Glutamatergic neuron (in vitro differentiated cells): Measurements from ENCODE around the gene CACNA2D1. TPM values are rescaled to one million over a fixed set of nuclear protein-coding genes. Genes with fewer than 3 reads are reported as not detected.

Experiments
- DNase-seq: peaks from one replicate; pipeline ENCODE4 v3.0.0; 2022
- H3K27ac Mint-ChIP-seq: one replicate; pipeline ENCODE4 v1.8.0; 2020; ENCODE audit warnings: mild to moderate bottlenecking, mixed read lengths, inconsistent platforms; ENCODE audit not compliant: unreplicated experiment
- H3K27me3 Mint-ChIP-seq: one replicate; pipeline ENCODE4 v1.8.0; 2020; ENCODE audit warnings: mild to moderate bottlenecking, moderate library complexity, mixed read lengths, inconsistent platforms; ENCODE audit not compliant: unreplicated experiment
- H3K36me3 Mint-ChIP-seq: one replicate; pipeline ENCODE4 v1.8.0; 2020; ENCODE audit warnings: mild to moderate bottlenecking, mixed read lengths, inconsistent platforms; ENCODE audit not compliant: unreplicated experiment
- H3K4me1 Mint-ChIP-seq: one replicate; pipeline ENCODE4 v1.8.0; 2020; ENCODE audit warnings: mild to moderate bottlenecking, low read depth, mixed read lengths, inconsistent platforms; ENCODE audit not compliant: unreplicated experiment
- H3K4me3 Mint-ChIP-seq: one replicate; pipeline ENCODE4 v1.8.0; 2020; ENCODE audit warnings: mild to moderate bottlenecking, mixed read lengths, inconsistent platforms; ENCODE audit not compliant: unreplicated experiment
- H3K9me3 Mint-ChIP-seq: one replicate; pipeline ENCODE4 v1.8.0; 2020; ENCODE audit warnings: mild to moderate bottlenecking, moderate library complexity, mixed read lengths, inconsistent platforms; ENCODE audit not compliant: unreplicated experiment
- CTCF ChIP-seq: fragments of 200-600 bp; sonication (generic); IDR thresholded peaks from one replicate; pipeline ENCODE4 v1.5.0; 2021; ENCODE audit not compliant: partially characterized antibody, unreplicated experiment
- total RNA-seq: library from RNA; stranded (reverse); fragmentation: NEBNext Ultra II Directional; extraction: Animal tissue kit (Norgen Biotek cat#: 25700); gene quantifications from one replicate; pipeline ENCODE4 v1.2.1, GENCODE V29; 2021; ENCODE audit not compliant: unreplicated experiment

Gene CACNA2D1
- total RNA-seq, 1 donor from 2014 or later: 258 TPM

- H3K36me3 Mint-ChIP-seq: no peaks in the 10 kb centered on the region
- H3K9me3 Mint-ChIP-seq: peaks cover 7% of the 10 kb centered on the region
- H3K27ac Mint-ChIP-seq: peak overlapping the region; percentile 92
- peak overlapping the region; percentile 22 for H3K4me3 Mint-ChIP-seq
- no peak for DNase-seq
- no peak for TF ChIP-seq CTCF
- peaks cover 43% of the 10 kb centered on the region for H3K4me1 Mint-ChIP-seq
- H3K27me3 Mint-ChIP-seq: peaks cover 4% of the 10 kb centered on the region
These were observed 108.6 kb downstream of the CACNA2D1 start for GRCh38 chr7:82335001-82335400.

GRCh38 chr7:82331234-82331633 lies 112.3 kb downstream of the CACNA2D1 start:
- no peak for TF ChIP-seq CTCF
- Mint-ChIP-seq H3K4me3 (no peak overlapping the region), H3K27ac (peak overlapping the region; percentile 3), H3K4me1 (peaks cover 36% of the 10 kb centered on the region), H3K27me3 (peaks cover 4% of the 10 kb centered on the region), H3K36me3 (no peaks in the 10 kb centered on the region), H3K9me3 (peaks cover 8% of the 10 kb centered on the region)
- DNase-seq: no peak

GRCh38 chr7:82330706-82331215 lies 112.8 kb downstream of the CACNA2D1 start:
- TF ChIP-seq CTCF: no peak
- no peak overlapping the region for H3K4me3 Mint-ChIP-seq
- H3K27me3 Mint-ChIP-seq: peaks cover 4% of the 10 kb centered on the region
- peaks cover 6% of the 10 kb centered on the region for H3K9me3 Mint-ChIP-seq
- H3K4me1 Mint-ChIP-seq: peaks cover 32% of the 10 kb centered on the region
- H3K36me3 Mint-ChIP-seq: no peaks in the 10 kb centered on the region
- no peak for DNase-seq
- H3K27ac Mint-ChIP-seq: peak overlapping the region; percentile 3

GRCh38 chr7:82327898-82328297 lies 115.7 kb downstream of the CACNA2D1 start:
- Mint-ChIP-seq H3K27me3 (no peaks in the 10 kb centered on the region), H3K27ac (no peak overlapping the region), H3K9me3 (peaks cover 3% of the 10 kb centered on the region), H3K36me3 (no peaks in the 10 kb centered on the region), H3K4me3 (no peak overlapping the region), H3K4me1 (peaks cover 20% of the 10 kb centered on the region)
- TF ChIP-seq CTCF: no peak
- DNase-seq: no peak

- TF ChIP-seq CTCF: no peak
- peaks cover 3% of the 10 kb centered on the region for H3K9me3 Mint-ChIP-seq
- peaks cover 14% of the 10 kb centered on the region for H3K4me1 Mint-ChIP-seq
- H3K27me3 Mint-ChIP-seq: peaks cover 1% of the 10 kb centered on the region
- no peak overlapping the region for H3K27ac Mint-ChIP-seq
- DNase-seq: no peak
- H3K36me3 Mint-ChIP-seq: peaks cover 4% of the 10 kb centered on the region
- H3K4me3 Mint-ChIP-seq: no peak overlapping the region
These were observed 118.2 kb downstream of the CACNA2D1 start for GRCh38 chr7:82325416-82325815.
